Inflammatory macrophage treated with lipopolysaccharide for 4 hours (primary cell): ENCODE results near the gene GNB5.

Source experiments
- DNase-seq: peaks from one replicate; pipeline ENCODE4 v3.0.0-alpha.2; 2020

The GNB5 gene

GRCh38 chr15:52164631-52165265 lies 26.4 kb downstream of the GNB5 start:
- no peak for DNase-seq

- DNase-seq, result no peak
Observed at GRCh38 chr15:52163321-52164190, 27.6 kb downstream of the GNB5 start.

GRCh38 chr15:52162876-52163275 lies 28.3 kb downstream of the GNB5 start:
- DNase-seq, result no peak

GRCh38 chr15:52162260-52162659 lies 28.9 kb downstream of the GNB5 start:
- DNase-seq, result no peak

- DNase-seq, result no peak
Observed at GRCh38 chr15:52161406-52161966, 29.7 kb downstream of the GNB5 start.

GRCh38 chr15:52159645-52160044 lies 31.5 kb downstream of the GNB5 start:
- DNase-seq, result no peak

GRCh38 chr15:52158084-52158765 lies 33.0 kb downstream of the GNB5 start:
- no peak for DNase-seq

GRCh38 chr15:52155878-52156277 lies 35.3 kb downstream of the GNB5 start:
- DNase-seq, result no peak

GRCh38 chr15:52154896-52155865 lies 36.0 kb downstream of the GNB5 start:
- DNase-seq, result no peak

- no peak for DNase-seq
Observed at GRCh38 chr15:52153900-52154895, 37.0 kb downstream of the GNB5 start.

GRCh38 chr15:52151353-52151752 lies 39.8 kb downstream of the GNB5 start:
- no peak for DNase-seq

GRCh38 chr15:52150871-52151270 lies 40.3 kb downstream of the GNB5 start:
- DNase-seq, result no peak

GRCh38 chr15:52150043-52150825 lies 41.0 kb downstream of the GNB5 start:
- DNase-seq, result no peak

GRCh38 chr15:52148403-52148802 lies 42.8 kb downstream of the GNB5 start:
- no peak for DNase-seq

- no peak for DNase-seq
Observed at GRCh38 chr15:52146776-52147175, 44.4 kb downstream of the GNB5 start.

GRCh38 chr15:52146261-52146660 lies 44.9 kb downstream of the GNB5 start:
- DNase-seq, result no peak

- peak; percentile 19 for DNase-seq
Observed at GRCh38 chr15:52144656-52145178, 46.5 kb downstream of the GNB5 start.

GRCh38 chr15:52143873-52144272 lies 47.3 kb downstream of the GNB5 start:
- no peak for DNase-seq

- DNase-seq, result no peak
Observed at GRCh38 chr15:52140646-52141045, 50.5 kb downstream of the GNB5 start.
